A673 (cell line): Measurements from ENCODE around the gene RALA.

Experiments
- CTCF ChIP-seq: fragments of 300-800, 200-600 bp; sonication (generic); conservative IDR thresholded peaks from 2 replicates; pipeline ENCODE4 v1.5.1; 2017; ENCODE audit warnings: low read depth, mild to moderate bottlenecking, antibody characterized with exemption, low read length, moderate library complexity, mixed read lengths
- EZH2 ChIP-seq: fragments of 200-600 bp; sonication (generic); IDR thresholded peaks from 2 replicates; pipeline ENCODE4 v1.6.1; 2017; ENCODE audit warnings: borderline replicate concordance, low read depth, mild to moderate bottlenecking, mixed read lengths, antibody characterized with exemption, low read length; ENCODE audit not compliant: poor library complexity, severe bottlenecking

- TF ChIP-seq CTCF, result no peak
- no peak for TF ChIP-seq EZH2
Measured at GRCh38 chr7:39621784-39622411, 1.5 kb upstream of the RALA start.
